Activated effector memory CD4-positive, alpha-beta T cell treated with anti-CD3 and anti-CD28 coated beads, Interleukin-2, amount 50 U/mL, for 16 hours (primary cell): ENCODE results near the gene HNRNPC.
"Not testable (repeated sequence)": the region's sequence is repeated elsewhere in the genome, so short reads cannot be mapped to it uniquely, and the experiment has no call there.

Experiments
- DNase-seq: peaks from one replicate; pipeline ENCODE4 v3.0.0-alpha.2; 2020

Gene HNRNPC

GRCh38 chr14:21269252-21270046, at the start of gene HNRNPC:
TSS of gene HNRNPC (minus strand) at chr14:21269442. CDS start at chr14:21234193, 35,249 bp downstream.
- peak; percentile 100 for DNase-seq

DNA sequence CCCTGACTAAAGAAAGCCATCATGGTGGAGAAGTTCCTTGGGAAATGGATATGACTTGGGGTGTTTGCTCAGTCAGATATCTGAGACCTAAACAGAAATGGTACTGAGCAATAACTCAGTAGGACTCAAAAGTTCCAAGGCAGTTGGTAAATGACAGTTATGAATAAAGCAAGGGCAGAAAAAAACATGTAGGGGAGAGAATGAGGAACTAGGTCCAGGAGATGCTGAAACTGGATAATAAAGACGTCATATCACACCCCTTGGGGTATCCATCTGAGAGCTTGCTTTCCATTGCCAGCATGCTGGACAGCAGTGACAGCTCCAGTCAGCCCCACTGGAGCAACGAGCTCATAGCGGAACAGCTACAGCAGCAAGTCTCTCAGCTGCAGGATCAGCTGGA, 48.2 kb upstream of the HNRNPC start:
- no peak for DNase-seq

DNA sequence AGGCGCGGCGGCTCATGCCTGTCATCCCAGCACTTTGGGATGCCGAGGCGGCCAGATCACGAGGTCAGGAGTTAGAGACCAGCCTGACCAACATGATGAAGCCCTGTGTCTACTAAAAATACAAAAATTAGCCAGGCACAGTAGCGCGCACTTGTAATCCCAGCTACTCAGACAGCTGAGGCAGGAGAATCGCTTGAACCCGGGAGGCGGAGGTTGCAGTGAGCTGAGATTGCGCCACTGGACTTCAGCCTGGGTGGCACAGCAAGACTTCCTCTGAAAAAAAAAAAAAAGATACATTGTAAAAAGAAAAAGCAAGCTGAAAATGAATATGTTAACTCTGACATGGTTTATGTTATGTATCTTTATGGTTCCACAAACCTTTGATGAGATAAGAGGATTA, 44.3 kb upstream of the HNRNPC start:
- DNase-seq: no peak

- DNase-seq: no peak
Measured at GRCh38 chr14:21311614-21312013, 42.4 kb upstream of the HNRNPC start.

GRCh38 chr14:21309956-21310355, 40.7 kb upstream of the HNRNPC start:
- no peak for DNase-seq

- no peak for DNase-seq
Measured at GRCh38 chr14:21309238-21309636, 40.0 kb upstream of the HNRNPC start.

GRCh38 chr14:21308479-21309237, 39.4 kb upstream of the HNRNPC start:
- DNase-seq: peak; percentile 92

GRCh38 chr14:21308132-21308478, 38.9 kb upstream of the HNRNPC start:
- no peak for DNase-seq

DNA sequence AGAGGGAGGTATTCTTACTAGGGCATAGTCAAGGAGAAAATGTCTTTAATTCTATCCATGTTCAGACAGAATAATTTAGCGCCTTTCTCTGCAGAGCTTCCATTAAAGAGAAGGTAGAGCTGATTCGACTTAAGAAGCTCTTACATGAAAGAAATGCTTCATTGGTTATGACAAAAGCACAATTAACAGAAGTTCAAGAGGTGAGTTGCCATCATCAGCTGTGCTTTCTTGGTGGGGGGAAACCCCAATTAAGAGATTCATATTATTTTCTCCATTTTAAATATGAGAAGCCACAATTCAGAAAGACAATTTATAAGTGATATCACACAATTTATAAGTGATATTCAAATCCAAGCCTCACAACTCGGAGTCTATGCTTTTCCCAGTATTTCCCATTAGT, 38.4 kb upstream of the HNRNPC start:
- no peak for DNase-seq

DNA sequence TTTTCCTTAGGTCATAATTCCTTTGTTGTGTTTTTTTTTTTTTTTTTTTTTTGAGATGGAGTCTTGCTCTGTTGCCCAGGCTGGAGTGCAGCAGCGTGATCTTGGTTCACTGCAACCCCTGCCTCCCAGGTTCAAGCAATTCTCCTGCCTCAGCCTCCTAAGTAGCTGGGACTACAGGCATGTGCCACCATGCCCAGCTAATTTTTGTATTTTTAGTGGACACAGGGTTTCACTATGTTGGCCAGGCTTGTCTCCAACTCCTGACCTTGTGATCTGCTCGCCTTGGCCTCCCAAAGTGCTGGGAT, 33.5 kb upstream of the HNRNPC start:
- DNase-seq: not testable (repeated sequence)

DNA sequence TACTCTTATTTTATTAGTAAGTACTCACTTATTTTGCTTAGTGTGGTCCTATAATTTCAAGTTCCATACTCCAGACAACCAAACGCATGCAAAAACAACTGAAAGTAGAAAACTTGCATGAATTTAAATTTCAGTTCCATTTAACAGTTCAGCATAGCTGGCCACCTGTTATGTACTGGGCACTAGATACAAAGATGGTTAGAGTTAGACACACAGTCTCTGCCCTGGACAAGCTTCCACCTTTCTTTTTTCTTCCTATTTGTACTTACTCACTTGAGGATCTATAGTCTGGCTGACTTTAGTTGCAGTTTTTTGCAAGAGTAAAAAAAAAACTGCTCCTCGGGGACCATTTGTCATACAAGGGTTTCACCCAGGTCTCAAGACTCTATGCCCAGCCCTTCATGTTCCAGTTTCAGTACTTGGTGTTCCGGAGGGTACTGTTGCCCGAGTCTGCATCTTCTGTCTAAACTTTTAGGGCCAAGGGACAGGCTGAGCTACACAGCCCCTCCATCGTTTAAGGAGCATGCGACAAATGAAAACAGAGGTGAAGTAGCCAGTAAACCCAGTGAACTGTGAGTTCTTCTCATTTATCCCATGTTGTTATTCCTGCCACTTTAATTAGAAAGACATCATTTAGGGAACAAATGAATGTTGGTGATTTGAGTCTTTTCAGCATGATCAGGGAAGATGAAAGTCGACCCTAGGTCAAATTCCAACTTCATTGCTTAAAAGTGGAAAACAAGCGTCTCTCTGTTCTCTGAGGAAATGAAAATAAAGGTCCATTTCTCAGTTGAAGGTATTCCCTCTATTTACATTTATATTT, 33.0 kb upstream of the HNRNPC start:
- DNase-seq: no peak

DNA sequence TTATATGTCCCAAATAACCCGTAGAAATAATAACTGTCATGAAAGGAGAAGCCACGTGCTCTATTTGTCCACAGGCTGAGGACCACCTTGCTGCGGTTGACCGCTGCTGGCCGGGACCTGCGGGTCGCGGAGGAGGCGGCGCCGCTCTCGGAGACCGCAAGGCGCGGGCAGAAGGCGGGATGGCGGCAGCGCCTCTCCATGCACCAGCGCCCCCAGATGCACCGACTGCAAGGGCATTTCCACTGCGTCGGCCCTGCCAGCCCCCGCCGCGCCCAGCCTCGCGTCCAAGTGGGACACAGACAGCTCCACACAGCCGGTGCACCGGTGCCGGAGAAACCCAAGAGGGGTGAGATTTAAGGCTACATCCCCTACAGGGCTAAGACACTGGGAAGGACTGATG, 31.6 kb upstream of the HNRNPC start:
- peak; percentile 70 for DNase-seq

DNA sequence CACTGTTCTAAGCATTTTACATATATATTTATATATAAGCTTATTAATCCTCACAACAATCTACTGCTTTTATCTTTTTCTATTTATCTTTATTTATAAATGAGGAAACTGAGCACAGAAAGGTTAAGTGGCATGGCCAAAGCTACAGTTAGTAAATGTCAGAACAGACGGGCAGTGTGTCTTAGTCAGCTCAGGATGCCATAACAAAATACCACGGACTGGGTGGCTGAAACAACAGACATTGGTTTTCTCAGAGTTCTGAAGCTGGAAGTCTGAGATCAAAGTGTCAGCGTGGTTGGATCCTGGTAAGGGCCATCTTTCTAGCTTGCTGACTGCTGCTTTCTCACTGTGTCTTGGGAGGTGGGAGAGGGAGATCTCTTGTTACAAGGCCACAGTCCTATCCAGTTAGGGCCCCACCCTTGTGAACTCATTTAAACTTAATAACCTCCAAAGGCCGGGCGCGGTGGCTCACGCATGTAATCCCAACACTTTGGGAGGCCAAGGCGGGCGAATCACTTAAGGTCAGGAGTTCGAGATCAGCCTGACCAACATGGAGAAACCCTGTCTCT, 30.4 kb upstream of the HNRNPC start:
- no peak for DNase-seq

DNA sequence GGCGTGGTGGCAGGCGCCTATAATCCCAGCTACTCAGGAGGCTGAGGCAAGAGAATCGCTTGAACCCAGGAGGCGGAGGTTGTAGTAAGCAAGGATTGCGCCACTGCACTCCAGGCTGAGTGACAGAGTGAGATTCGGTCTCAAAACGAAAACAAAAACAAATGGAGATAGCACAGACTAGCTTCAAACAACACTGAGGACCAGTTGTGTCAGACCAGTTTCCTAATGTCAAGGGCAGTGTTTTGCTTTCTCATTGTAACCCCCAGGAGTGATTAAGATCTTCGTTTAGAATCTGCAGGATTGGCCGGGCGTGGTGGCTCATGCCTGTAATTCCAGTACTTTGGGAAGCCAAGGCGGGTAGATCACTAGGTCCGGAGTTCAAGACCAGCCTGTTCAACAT, 29.1 kb upstream of the HNRNPC start:
- DNase-seq: no peak

GRCh38 chr14:21294026-21294425, 24.8 kb upstream of the HNRNPC start:
- not testable (repeated sequence) for DNase-seq

GRCh38 chr14:21287168-21287567, 17.9 kb upstream of the HNRNPC start:
- no peak for DNase-seq

DNA sequence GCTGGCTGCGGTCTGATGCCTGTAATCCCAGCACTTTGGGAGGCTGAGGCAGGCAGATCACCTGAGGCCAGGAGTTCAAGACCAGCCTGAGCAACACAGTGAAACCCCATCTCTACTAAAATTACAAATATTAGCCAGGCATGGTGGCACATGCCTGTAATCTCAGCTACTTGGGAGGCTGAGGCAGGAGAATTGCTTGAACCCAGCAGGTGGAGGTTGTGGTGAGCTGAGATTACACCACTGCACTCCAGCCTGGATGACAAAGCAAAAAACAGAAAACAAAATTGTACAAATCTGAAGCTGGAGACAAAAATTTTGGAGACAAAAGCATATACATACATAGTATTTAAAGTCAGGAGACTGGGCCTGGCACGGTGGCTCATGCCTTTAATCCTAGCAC, 17.3 kb upstream of the HNRNPC start:
- not testable (repeated sequence) for DNase-seq

DNA sequence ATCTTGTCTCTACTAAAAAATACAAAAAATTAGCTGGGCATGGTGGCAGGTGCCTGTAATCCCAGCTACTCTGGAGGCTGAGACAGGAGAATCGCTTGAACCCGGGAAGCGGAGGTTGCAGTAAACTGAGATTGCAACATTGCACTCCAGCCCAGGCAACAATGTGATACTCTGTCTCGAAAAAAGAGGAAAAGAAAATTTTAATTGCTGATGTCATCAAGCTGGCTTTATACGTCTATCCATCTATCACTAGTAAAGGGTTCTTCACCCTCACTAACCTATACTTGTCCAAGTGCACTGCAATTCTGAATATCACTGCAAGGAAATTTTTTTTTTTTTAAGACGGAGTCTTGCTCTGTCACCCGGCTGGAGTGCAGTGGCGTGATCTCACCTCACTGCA, 12.7 kb upstream of the HNRNPC start:
- not testable (repeated sequence) for DNase-seq

- no peak for DNase-seq
Measured at GRCh38 chr14:21279783-21280182, 10.5 kb upstream of the HNRNPC start, which contains the start of gene RPGRIP1. TSS of gene RPGRIP1 (plus strand) at chr14:21280083. CDS start at chr14:21287977, 7,894 bp downstream.

DNA sequence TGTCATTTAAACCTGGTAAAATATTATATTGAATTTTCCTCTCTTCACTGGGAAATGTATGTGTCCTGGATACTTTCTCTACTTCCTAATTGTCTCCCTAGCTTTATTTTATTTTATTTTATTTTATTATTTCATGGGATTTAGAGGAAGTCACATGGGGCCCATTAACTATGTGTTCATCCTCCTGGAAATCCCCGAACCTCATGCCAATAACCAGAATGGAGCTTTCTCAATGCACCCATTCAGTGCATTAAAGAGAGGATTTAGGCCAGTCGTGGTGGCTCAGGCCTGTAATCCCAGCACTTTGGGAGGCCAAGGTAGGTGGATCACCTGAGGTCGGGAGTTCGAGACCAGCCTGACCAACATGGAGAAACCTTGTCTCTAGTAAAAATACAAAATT, 9.4 kb upstream of the HNRNPC start:
- no peak for DNase-seq

DNA sequence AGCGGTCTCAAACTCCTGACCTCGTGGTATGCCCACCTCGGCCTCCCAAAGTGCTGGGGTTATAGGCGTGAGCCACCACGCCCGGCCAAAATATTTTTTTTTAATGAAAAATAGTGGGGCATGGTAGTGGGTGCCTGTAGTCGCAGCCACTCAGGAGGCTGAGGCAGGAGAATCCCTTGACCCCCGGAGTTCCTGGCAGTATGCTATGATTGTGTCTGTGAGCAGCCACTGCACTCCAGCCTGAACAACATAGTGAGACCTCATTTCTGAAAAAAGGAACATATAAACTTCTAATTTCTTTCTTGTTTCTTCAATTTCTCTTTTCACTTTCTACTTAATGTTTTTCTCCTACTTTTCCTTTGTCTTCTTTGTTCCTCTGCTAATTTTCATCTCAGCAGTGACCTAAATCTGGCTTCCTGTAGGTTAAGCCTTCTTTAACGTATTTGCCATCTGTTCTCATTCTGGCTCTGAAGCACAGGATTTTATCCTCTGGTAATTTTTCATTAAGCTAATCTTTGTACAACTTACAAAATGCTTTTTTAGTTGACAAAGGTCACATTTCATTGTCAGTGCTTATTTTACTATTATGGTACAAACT, 6.1 kb upstream of the HNRNPC start:
- DNase-seq: no peak

DNA sequence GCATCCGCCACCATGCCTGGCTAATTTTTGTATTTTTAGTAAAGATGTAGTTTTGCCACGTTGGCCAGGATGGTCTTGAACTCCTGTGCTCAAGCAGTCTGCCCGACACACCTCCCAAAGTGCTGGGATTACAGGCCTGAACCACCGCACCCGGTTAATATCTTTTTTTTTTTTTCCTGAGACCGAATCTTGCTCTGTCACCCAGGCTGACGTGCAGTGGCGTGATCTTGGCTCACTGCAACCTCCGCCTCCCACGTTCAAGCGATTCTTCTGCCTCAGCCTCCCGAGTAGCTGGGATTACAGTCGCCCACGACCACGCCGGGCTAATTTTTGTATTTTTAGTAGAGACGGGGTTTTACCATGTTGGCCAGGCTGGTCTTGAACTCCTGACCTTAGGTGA, 3.4 kb upstream of the HNRNPC start:
- not testable (repeated sequence) for DNase-seq
